Nephron (organoid): ENCODE data around the gene SLC25A6.

Experiments used
- H3K27ac Mint-ChIP-seq, 3 experiments: 2 replicates each; pipeline ENCODE4 v1.8.0; 2020; ENCODE audit warnings: mixed read lengths in 3 of 3, mild to moderate bottlenecking in 2 of 3, moderate library complexity in 1 of 3
- H3K27me3 Mint-ChIP-seq: 2 replicates; pipeline ENCODE4 v1.8.0; 2021; ENCODE audit warnings: low read depth, mild to moderate bottlenecking, moderate library complexity, mixed read lengths
- H3K36me3 Mint-ChIP-seq: 2 replicates; pipeline ENCODE4 v1.8.0; 2020; ENCODE audit warnings: low read depth, mixed read lengths
- H3K4me1 Mint-ChIP-seq: 2 replicates; pipeline ENCODE4 v1.8.0; 2020; ENCODE audit warnings: mixed read lengths
- H3K4me3 Mint-ChIP-seq, 3 experiments: 2 replicates each; pipeline ENCODE4 v1.8.0; 2020; ENCODE audit warnings: mild to moderate bottlenecking in 3 of 3, mixed read lengths in 3 of 3, moderate library complexity in 2 of 3
- H3K9me3 Mint-ChIP-seq: 2 replicates; pipeline ENCODE4 v1.8.0; 2020; ENCODE audit warnings: mixed read lengths
- TF ChIP-seq, protein P1 (sequence below), 3 experiments: fragments of 200-600 bp; sonication (generic); IDR thresholded peaks; one replicate each; pipeline ENCODE4 v1.5.0; 2021; ENCODE audit warnings: antibody characterized with exemption in 3 of 3; ENCODE audit not compliant: unreplicated experiment in 3 of 3

The SLC25A6 gene

GRCh38 chrX:1417921-1418771 is 26.2 kb upstream of the SLC25A6 start:
- H3K4me3 Mint-ChIP-seq, result no peak overlapping the region
- H3K27ac Mint-ChIP-seq, result no peak overlapping the region
- no peaks in the 10 kb centered on the region for H3K4me1 Mint-ChIP-seq
- peaks cover 50% of the 10 kb centered on the region for H3K36me3 Mint-ChIP-seq
- no peaks in the 10 kb centered on the region for H3K27me3 Mint-ChIP-seq
- H3K9me3 Mint-ChIP-seq, result peaks cover 18% of the 10 kb centered on the region
- TF ChIP-seq, protein P1, sequence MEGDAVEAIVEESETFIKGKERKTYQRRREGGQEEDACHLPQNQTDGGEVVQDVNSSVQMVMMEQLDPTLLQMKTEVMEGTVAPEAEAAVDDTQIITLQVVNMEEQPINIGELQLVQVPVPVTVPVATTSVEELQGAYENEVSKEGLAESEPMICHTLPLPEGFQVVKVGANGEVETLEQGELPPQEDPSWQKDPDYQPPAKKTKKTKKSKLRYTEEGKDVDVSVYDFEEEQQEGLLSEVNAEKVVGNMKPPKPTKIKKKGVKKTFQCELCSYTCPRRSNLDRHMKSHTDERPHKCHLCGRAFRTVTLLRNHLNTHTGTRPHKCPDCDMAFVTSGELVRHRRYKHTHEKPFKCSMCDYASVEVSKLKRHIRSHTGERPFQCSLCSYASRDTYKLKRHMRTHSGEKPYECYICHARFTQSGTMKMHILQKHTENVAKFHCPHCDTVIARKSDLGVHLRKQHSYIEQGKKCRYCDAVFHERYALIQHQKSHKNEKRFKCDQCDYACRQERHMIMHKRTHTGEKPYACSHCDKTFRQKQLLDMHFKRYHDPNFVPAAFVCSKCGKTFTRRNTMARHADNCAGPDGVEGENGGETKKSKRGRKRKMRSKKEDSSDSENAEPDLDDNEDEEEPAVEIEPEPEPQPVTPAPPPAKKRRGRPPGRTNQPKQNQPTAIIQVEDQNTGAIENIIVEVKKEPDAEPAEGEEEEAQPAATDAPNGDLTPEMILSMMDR (IDR thresholded peaks at IDR 0.05; ENCODE audit: unreplicated experiment in 3 of 3), result no peak

GRCh38 chrX:1416965-1417760 is 25.2 kb upstream of the SLC25A6 start:
- Mint-ChIP-seq H3K27ac (no peak overlapping the region), H3K4me1 (no peaks in the 10 kb centered on the region), H3K4me3 (no peak overlapping the region), H3K27me3 (no peaks in the 10 kb centered on the region), H3K36me3 (peaks cover 47% of the 10 kb centered on the region), H3K9me3 (peaks cover 17% of the 10 kb centered on the region)
- TF ChIP-seq, protein P1 (IDR thresholded peaks at IDR 0.05; ENCODE audit: unreplicated experiment in 3 of 3), result no peak

DNA sequence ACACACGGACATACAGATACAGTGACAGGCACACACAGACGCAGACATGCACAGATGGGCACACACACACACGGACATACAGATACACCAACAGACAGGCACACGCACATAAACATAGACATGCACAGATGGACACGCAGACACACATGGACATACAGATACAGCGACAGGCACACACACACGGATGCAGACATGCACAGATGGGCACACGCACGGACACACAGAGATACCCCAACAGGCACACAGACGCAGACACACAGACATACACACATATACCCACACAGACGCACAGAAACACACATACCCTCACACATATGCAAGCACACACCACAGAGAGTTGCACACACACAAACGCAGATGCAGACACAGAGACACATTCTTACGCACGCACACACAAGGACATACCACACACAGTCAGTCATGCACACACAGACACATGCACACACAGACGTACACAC is 24.4 kb upstream of the SLC25A6 start:
- no peak overlapping the region for H3K4me3 Mint-ChIP-seq
- no peaks in the 10 kb centered on the region for H3K4me1 Mint-ChIP-seq
- TF ChIP-seq, protein P1 (IDR thresholded peaks at IDR 0.05; ENCODE audit: unreplicated experiment in 3 of 3), result no peak
- H3K27me3 Mint-ChIP-seq, result no peaks in the 10 kb centered on the region
- H3K9me3 Mint-ChIP-seq, result peaks cover 9% of the 10 kb centered on the region
- H3K36me3 Mint-ChIP-seq, result peaks cover 41% of the 10 kb centered on the region
- H3K27ac Mint-ChIP-seq, result no peak overlapping the region

DNA sequence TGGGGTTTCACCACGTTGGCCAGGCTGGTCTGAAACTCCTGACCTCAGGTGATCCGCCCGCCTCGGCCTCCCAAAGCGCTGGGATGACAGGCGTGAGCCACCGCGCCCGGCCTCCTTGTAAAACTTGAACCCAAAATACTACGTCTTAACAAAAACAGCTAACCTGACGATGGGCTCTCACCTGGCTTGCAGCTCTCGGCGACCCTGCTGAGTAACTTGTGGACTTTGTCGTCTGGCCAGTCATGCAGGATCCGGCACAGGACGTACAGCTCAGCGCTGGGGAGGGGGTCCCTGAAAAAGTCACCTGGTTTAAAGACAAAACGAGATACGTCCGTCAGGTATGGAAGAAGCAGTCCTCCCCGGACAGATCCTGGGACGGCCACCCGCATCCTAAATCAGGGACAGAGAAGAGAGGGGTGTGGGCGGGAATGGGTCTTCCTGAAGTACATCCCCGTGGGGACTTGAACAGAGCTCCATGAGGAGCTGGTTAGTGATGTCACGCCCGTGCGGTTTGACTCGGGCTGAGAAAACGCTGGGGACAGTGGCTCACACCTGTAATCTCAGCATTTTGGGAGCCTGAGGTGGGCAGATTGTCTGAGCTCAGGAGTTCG is 20.7 kb upstream of the SLC25A6 start:
- peaks cover 30% of the 10 kb centered on the region for H3K36me3 Mint-ChIP-seq

DNA sequence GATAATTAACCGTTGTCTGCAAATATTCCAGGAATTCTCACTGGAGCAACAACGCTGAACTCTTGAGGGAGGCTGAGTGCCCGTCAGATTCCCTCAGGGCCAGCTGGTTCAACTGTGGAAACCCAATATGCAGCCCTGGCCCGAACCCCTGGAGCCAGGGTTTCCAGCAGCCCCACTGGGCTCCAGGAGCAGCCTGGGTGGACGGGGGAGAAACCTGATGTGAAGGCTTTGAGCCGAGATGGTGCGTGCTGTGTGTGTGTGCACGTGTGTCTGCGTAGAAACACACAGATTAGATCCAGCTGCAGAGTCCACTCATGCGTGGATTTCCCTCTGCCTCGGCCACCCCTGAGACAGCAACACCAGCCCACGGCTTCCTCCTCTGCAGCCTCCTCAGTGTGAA is 19.4 kb upstream of the SLC25A6 start:
- H3K9me3 Mint-ChIP-seq, result no peaks in the 10 kb centered on the region
- H3K4me3 Mint-ChIP-seq, result no peak overlapping the region
- no peaks in the 10 kb centered on the region for H3K4me1 Mint-ChIP-seq
- TF ChIP-seq, protein P1 (IDR thresholded peaks at IDR 0.05; ENCODE audit: unreplicated experiment in 3 of 3), result no peak
- H3K27ac Mint-ChIP-seq, result peak overlapping the region in 1 of 3 experiments; percentile 81
- no peaks in the 10 kb centered on the region for H3K27me3 Mint-ChIP-seq
- H3K36me3 Mint-ChIP-seq, result peaks cover 30% of the 10 kb centered on the region

More for the DNA sequence above, 20.7 kb upstream of the SLC25A6 start:
- TF ChIP-seq, protein P1 (IDR thresholded peaks at IDR 0.05; ENCODE audit: unreplicated experiment in 3 of 3), result no peak
- H3K4me1 Mint-ChIP-seq, result no peaks in the 10 kb centered on the region
- no peak overlapping the region for H3K4me3 Mint-ChIP-seq
- H3K27ac Mint-ChIP-seq, result no peak overlapping the region
- H3K27me3 Mint-ChIP-seq, result no peaks in the 10 kb centered on the region
- H3K9me3 Mint-ChIP-seq, result no peaks in the 10 kb centered on the region
